A673 (cell line): ENCODE measurements around the gene C1R. TPM values are rescaled to one million over a fixed set of nuclear protein-coding genes. Genes with fewer than 3 reads are reported as not detected.

Experiments used
- Bru-seq: library from RNA; stranded (reverse); fragments of 400-500 nt; gene quantifications from one replicate; lab custom pipeline; 2021; lab: Mats Ljungman, UMichigan
- BruChase-seq, 2 experiments: library from RNA; stranded (reverse); fragments of 400-500 nt; gene quantifications; one replicate each; lab custom pipeline; 2021; lab: Mats Ljungman, UMichigan
- BruUV-seq: library from RNA; stranded (reverse); fragments of 400-500 nt; replicated peaks from 2 replicates; lab custom pipeline; 2021; lab: Mats Ljungman, UMichigan
- CTCF ChIA-PET: fragments of 300-600 bp; sonication (Branson Sonifier 250); formaldehyde crosslinking; loops from one replicate; lab custom pipeline; 2022; ENCODE audit warnings: antibody characterized with exemption; lab: Charles Lee
- POLR2A ChIA-PET: fragments of 300-600 bp; sonication (Branson Sonifier 250); formaldehyde crosslinking; loops from one replicate; lab custom pipeline; 2022; ENCODE audit warnings: antibody characterized with exemption; ENCODE audit not compliant: low non-redundant PET; lab: Charles Lee
- DNase-seq: peaks from one replicate; pipeline ENCODE4 v3.0.0-alpha.2; 2015; ENCODE audit warnings: low spot score
- H3K27ac ChIP-seq: fragments of 200-600 bp; sonication (generic); 2 replicates; pipeline ENCODE4 v1.5.1; 2016; ENCODE audit warnings: mixed run types, low read depth, mild to moderate bottlenecking, mixed read lengths, antibody characterized with exemption, low read length; ENCODE audit not compliant: poor library complexity, severe bottlenecking
- H3K27me3 ChIP-seq: fragments of 200-600 bp; sonication (generic); replicated peaks from 2 replicates; pipeline ENCODE4 v1.6.1; 2017; ENCODE audit warnings: mixed run types, low read depth, mild to moderate bottlenecking, mixed read lengths, antibody characterized with exemption, low read length; ENCODE audit not compliant: insufficient read depth, poor library complexity
- H3K36me3 ChIP-seq: fragments of 200-600 bp; sonication (generic); 2 replicates; pipeline ENCODE4 v1.6.1; 2016; ENCODE audit warnings: mixed run types, mild to moderate bottlenecking, mixed read lengths, antibody characterized with exemption, low read length; ENCODE audit not compliant: insufficient read depth, poor library complexity, severe bottlenecking
- H3K4me1 ChIP-seq: fragments of 200-600 bp; sonication (generic); 2 replicates; pipeline ENCODE4 v1.6.1; 2017; ENCODE audit warnings: mixed run types, mild to moderate bottlenecking, mixed read lengths, antibody characterized with exemption, low read length; ENCODE audit not compliant: insufficient read depth, poor library complexity, severe bottlenecking
- H3K4me3 ChIP-seq: fragments of 200-600 bp; sonication (generic); 2 replicates; pipeline ENCODE4 v1.5.1; 2016; ENCODE audit warnings: low read depth, mixed run types, mild to moderate bottlenecking, mixed read lengths, low read length; ENCODE audit not compliant: poor library complexity, severe bottlenecking
- H3K9me3 ChIP-seq: fragments of 200-600 bp; sonication (generic); 2 replicates; pipeline ENCODE4 v1.6.1; 2016; ENCODE audit warnings: mixed run types, low read depth, mild to moderate bottlenecking, mixed read lengths, antibody characterized with exemption, low read length; ENCODE audit not compliant: poor library complexity, severe bottlenecking
- CTCF ChIP-seq: fragments of 300-800, 200-600 bp; sonication (generic); conservative IDR thresholded peaks from 2 replicates; pipeline ENCODE4 v1.5.1; 2017; ENCODE audit warnings: low read depth, mild to moderate bottlenecking, antibody characterized with exemption, low read length, moderate library complexity, mixed read lengths
- EZH2 ChIP-seq: fragments of 200-600 bp; sonication (generic); IDR thresholded peaks from 2 replicates; pipeline ENCODE4 v1.6.1; 2017; ENCODE audit warnings: borderline replicate concordance, low read depth, mild to moderate bottlenecking, mixed read lengths, antibody characterized with exemption, low read length; ENCODE audit not compliant: poor library complexity, severe bottlenecking
- intact Hi-C: fragments of 100-400 bp; cut with micrococcal nuclease; formaldehyde crosslinking; loops from one replicate; pipeline ENCODE4 v1.10.0; 2022; ENCODE audit not compliant: unreplicated experiment
- long read RNA-seq: library from polyadenylated mRNA; stranded (forward); transcript quantifications from one replicate; pipeline ENCODE4 v2.0.0, GENCODE V29; 2022
- total RNA-seq: library from RNA; stranded (reverse); gene quantifications from 2 replicates; pipeline ENCODE4 v1.2.3, GENCODE V29; 2021

Gene C1R
- total RNA-seq (10.9 and 15.0 TPM in 2 replicates), Bru-seq, nascent RNA (percentile 34 among the genes with signal in this experiment), BruChase-seq, experiment 1, labeled RNA remaining after a 2-hour chase (percentile 39 among the genes with signal in this experiment), BruChase-seq, experiment 2, labeled RNA remaining after a 6-hour chase (percentile 46 among the genes with signal in this experiment)
- long read RNA-seq, transcript C1R-215 (11 exons, 2,508 nt) = major isoform, 33 of 37 reads
- long read RNA-seq, partial matches to known transcripts = 3 of 37 reads
- long read RNA-seq, other reads (novel, unspliced or antisense) = 1 of 37 reads

GRCh38 chr12:7092229-7092985 is at the start of gene C1R:
C1R (minus strand) TSS chr12:7092445; CDS start chr12:7092388, 57 bp downstream.
- Histone ChIP-seq H3K27ac (no peak within 1 kb of the TSS), H3K27me3 (no peaks in the 10 kb centered on the region), H3K36me3 (no peaks in the 10 kb centered on the region), H3K4me1 (peaks cover 8% of the 10 kb centered on the region), H3K4me3 (peak within 1 kb of the TSS; percentile 47), H3K9me3 (no peaks in the 10 kb centered on the region)
- no TSS peak for BruUV-seq
- ChIA-PET POLR2A (interaction anchor here (0.8 kb wide), 1 partner anchor 869 kb away, joined by 3 read pairs; no protein-coding TSS in a partner anchor), CTCF (no interaction called here)
- intact Hi-C loops = loop anchor here (1.0 to 5.0 kb wide), 2 partner anchors 148 to 170 kb away; partner anchors contain the start of gene C12orf57
- DNase-seq = peak; percentile 79
- peak; percentile 90 for TF ChIP-seq CTCF
- TF ChIP-seq EZH2 = no peak

- Histone ChIP-seq H3K36me3 (no peaks in the 10 kb centered on the region), H3K27me3 (no peaks in the 10 kb centered on the region), H3K4me1 (no peaks in the 10 kb centered on the region), H3K4me3 (no peak overlapping the region), H3K27ac (no peak overlapping the region), H3K9me3 (no peaks in the 10 kb centered on the region)
- DNase-seq = no peak
- intact Hi-C loops = loop anchor here (1.0 to 2.0 kb wide), 3 partner anchors 47 to 497 kb away; no protein-coding TSS in a partner anchor
- POLR2A ChIA-PET = no interaction called here
- BruUV-seq = no TSS peak
- TF ChIP-seq CTCF (no peak), EZH2 (no peak)
- CTCF ChIA-PET = interaction anchor here (0.6 kb wide), 1 partner anchor 48 kb away, joined by 3 read pairs; the partner anchor contains the start of gene PEX5
These were observed 49.2 kb upstream of the C1R start for GRCh38 chr12:7141351-7142005.

GRCh38 chr12:7139200-7139599 is 47.0 kb upstream of the C1R start:
- no peak overlapping the region for H3K4me3 ChIP-seq
- POLR2A ChIA-PET = no interaction called here
- no peaks in the 10 kb centered on the region for H3K9me3 ChIP-seq
- H3K36me3 ChIP-seq = no peaks in the 10 kb centered on the region
- BruUV-seq = no TSS peak
- H3K27me3 ChIP-seq = no peaks in the 10 kb centered on the region
- no peak overlapping the region for H3K27ac ChIP-seq
- CTCF ChIA-PET = no interaction called here
- intact Hi-C loops = no loop called here
- H3K4me1 ChIP-seq = no peaks in the 10 kb centered on the region
- no peak for DNase-seq
- TF ChIP-seq EZH2 (no peak), CTCF (no peak)
